Measurements from ENCODE around the gene BCAS1.

The BCAS1 gene

DNA sequence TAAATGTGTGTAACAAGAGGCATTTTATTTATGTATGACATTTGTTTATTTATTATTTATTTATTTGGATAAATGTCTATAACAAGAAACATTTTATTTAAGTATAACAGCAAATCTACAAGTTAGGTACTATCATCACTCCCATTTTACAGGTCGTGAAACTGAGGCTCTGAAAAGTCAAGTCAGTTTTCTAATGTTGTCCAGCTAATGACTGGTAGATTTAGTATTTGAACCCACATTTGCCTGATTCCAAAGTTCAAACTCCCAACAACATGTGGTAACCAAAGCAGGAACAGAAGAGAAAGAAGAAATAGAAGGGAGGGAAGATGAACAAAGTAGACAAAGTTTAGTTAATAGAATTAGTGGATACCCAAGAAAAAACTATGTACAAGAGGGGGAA is 32.9 kb downstream of the BCAS1 start:
- H3K9me3 ChIP-seq = no peaks in the 10 kb centered on the region
- no peak for DNase-seq

DNA sequence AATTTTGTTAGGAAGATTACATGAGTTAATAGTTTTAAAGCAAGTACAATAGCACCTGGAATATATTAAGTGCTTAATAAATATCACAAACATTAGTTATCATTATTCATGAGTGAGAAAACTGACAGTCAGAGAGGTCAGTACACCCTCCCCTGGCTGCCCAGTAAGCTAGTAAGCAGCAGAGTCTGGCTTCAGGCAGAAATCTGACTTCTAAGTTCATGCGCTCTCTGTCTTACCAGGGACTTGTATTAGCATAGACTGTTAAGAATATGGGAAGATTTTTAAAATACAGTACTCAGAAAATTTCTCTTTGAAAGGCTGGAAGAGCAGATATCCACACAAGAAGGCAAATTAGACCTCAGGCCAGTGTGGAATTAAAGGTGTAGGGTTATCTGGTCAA is 40.8 kb downstream of the BCAS1 start:
- Histone ChIP-seq H3K36me3 (no peaks in the 10 kb centered on the region), H3K9me3 (no peaks in the 10 kb centered on the region), H3K27me3 (peaks cover 53% of the 10 kb centered on the region), H3K4me3 (ENCODE audit: low read depth, low read length) (no peak overlapping the region), H3K4me1 (no peaks in the 10 kb centered on the region)
- TF ChIP-seq, protein P1, sequence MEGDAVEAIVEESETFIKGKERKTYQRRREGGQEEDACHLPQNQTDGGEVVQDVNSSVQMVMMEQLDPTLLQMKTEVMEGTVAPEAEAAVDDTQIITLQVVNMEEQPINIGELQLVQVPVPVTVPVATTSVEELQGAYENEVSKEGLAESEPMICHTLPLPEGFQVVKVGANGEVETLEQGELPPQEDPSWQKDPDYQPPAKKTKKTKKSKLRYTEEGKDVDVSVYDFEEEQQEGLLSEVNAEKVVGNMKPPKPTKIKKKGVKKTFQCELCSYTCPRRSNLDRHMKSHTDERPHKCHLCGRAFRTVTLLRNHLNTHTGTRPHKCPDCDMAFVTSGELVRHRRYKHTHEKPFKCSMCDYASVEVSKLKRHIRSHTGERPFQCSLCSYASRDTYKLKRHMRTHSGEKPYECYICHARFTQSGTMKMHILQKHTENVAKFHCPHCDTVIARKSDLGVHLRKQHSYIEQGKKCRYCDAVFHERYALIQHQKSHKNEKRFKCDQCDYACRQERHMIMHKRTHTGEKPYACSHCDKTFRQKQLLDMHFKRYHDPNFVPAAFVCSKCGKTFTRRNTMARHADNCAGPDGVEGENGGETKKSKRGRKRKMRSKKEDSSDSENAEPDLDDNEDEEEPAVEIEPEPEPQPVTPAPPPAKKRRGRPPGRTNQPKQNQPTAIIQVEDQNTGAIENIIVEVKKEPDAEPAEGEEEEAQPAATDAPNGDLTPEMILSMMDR (IDR thresholded peaks at IDR 0.05; ENCODE audit: low read depth, low read length) = no peak
- DNase-seq = no peak

More for the DNA sequence above, 32.9 kb downstream of the BCAS1 start:
- H3K36me3 ChIP-seq = no peaks in the 10 kb centered on the region
- TF ChIP-seq, protein P1 (IDR thresholded peaks at IDR 0.05; ENCODE audit: low read depth, low read length) = no peak
- H3K4me3 ChIP-seq (ENCODE audit: low read depth, low read length) = no peak overlapping the region
- H3K27me3 ChIP-seq = peaks cover 15% of the 10 kb centered on the region
- no peaks in the 10 kb centered on the region for H3K4me1 ChIP-seq

DNA sequence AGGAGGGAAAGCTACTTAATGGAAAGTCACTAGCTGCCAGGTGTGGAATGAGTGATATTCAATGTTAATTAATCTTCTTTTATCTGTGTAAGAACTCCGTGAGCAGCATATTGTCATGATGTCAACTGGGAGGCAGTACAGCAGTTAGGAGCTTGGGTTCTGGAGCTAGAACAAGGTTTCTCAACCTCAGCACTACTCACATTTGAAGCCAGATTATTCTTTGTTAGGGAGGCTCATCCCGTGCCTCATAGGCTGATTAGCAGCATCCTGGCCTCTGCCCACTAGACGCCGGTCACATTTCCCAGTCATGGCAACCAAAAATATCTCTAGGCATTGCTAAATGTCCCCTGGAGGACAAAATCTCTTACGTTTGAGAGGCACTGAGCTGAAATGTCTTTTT is 41.2 kb downstream of the BCAS1 start:
- Histone ChIP-seq H3K27me3 (peaks cover 58% of the 10 kb centered on the region), H3K4me3 (ENCODE audit: low read depth, low read length) (no peak overlapping the region), H3K4me1 (no peaks in the 10 kb centered on the region), H3K9me3 (no peaks in the 10 kb centered on the region), H3K36me3 (no peaks in the 10 kb centered on the region)
- TF ChIP-seq, protein P1 (IDR thresholded peaks at IDR 0.05; ENCODE audit: low read depth, low read length) = no peak
- no peak for DNase-seq

DNA sequence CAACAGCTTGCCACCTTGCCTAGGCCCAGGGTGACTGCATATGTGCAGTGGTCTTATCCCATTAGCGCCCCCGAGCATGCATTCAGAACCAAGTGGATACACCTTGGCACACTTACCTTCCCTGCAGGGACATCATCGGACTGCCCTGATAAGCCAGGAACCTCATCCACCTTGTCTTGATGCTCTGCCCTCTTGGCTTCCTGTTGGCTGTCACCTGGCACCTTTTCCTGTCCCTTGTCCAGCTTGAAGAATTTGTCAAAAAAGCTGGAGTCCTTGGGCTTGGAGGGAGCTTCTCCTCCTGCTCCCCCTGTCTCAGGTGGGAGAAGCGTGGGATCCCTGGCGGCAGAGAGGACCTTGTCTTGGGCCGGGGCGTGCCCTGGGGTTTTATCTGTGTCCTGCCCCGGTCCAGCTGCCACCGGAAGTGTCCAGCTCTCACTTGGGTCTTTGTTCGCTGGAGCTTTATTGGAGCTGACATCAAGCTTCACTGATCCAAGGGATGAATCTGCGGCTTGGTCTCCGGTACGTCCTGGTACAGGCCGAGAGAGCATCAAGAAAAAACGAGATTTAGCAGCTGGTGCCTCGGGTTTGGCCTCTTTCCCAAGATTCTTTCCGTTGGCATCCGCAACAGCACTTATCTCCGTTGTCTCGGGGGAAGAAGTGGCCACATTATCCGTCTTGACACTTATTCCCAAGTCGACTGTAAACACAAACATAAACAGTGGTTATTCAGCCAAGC is 42.0 kb downstream of the BCAS1 start:
- Histone ChIP-seq H3K4me3 (ENCODE audit: low read depth, low read length) (no peak overlapping the region), H3K9me3 (no peaks in the 10 kb centered on the region), H3K4me1 (no peaks in the 10 kb centered on the region), H3K27me3 (peaks cover 61% of the 10 kb centered on the region), H3K36me3 (no peaks in the 10 kb centered on the region)
- no peak for DNase-seq
- TF ChIP-seq, protein P1 (IDR thresholded peaks at IDR 0.05; ENCODE audit: low read depth, low read length) = no peak

DNA sequence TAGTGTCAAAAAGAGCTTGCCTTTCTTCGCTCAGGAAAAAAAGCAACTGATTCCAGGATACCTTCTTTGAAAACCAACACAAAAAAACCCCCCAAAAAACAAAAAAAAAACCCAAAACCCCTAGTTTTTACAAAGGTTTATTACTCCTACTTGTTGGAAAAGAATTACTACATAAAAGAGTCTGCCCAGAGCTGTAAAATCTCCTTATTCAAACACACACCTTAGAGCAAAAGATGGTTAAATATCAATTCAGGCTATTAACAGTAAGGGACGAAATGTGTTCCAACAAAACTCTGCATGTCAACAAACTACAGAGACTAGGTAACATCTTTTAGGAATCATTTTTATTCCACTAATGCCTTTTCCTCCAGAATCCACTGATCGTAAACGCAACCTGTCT is 42.7 kb downstream of the BCAS1 start:
- H3K27me3 ChIP-seq = peaks cover 68% of the 10 kb centered on the region
- DNase-seq = no peak
- TF ChIP-seq, protein P1 (IDR thresholded peaks at IDR 0.05; ENCODE audit: low read depth, low read length) = no peak
- H3K36me3 ChIP-seq = no peaks in the 10 kb centered on the region
- H3K4me3 ChIP-seq (ENCODE audit: low read depth, low read length) = no peak overlapping the region
- no peaks in the 10 kb centered on the region for H3K4me1 ChIP-seq
- no peaks in the 10 kb centered on the region for H3K9me3 ChIP-seq

DNA sequence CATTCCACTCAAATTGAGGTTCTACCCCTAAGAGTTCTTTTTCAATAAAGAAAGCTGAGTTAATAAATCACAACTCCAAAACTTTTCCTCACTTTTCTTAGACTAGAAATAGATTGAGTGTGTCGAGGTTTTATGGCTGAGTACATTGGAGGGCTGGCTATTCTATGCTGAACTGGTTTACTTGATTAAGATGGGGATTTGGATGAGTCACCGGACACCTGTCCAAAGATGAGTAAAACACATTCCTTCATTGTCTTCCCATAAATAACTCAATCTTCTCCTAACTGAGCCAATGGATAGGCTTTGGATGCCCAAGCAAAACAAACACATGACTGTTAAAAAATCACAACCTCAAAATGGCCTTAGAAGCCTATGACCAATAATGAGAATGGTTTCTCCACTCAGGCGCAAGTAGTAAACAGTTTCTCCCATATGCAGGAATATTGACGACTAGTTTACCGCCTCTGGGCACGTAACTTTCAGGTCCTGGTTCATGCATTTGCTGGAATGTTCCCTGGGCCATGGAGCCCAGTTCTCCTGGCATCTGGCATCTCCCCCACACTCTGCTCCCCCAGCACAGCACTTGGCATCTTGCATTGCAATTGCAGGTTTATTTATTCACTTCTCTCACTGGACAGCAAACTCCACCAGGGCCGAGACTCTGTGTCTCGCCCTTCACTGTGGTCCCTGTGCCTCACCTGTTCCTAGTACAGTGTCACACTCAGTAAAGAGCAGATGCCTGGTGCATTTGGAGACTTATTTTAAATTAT is 43.9 kb downstream of the BCAS1 start:
- no peak overlapping the region for H3K4me3 ChIP-seq (ENCODE audit: low read depth, low read length)
- TF ChIP-seq, protein P1 (IDR thresholded peaks at IDR 0.05; ENCODE audit: low read depth, low read length) = no peak
- H3K27me3 ChIP-seq = peaks cover 71% of the 10 kb centered on the region
- no peaks in the 10 kb centered on the region for H3K4me1 ChIP-seq
- no peaks in the 10 kb centered on the region for H3K9me3 ChIP-seq
- no peaks in the 10 kb centered on the region for H3K36me3 ChIP-seq
- DNase-seq = no peak
